Panc1 (cell line): Measurements from ENCODE around the gene PLAU.

Experiments used
- POLR2AphosphoS5 ChIP-seq: IDR thresholded peaks from 2 replicates; pipeline ENCODE4 v1.6.1; 2012; ENCODE audit warnings: mild to moderate bottlenecking, low read depth, low read length, moderate library complexity
- SIN3A ChIP-seq: IDR thresholded peaks from 2 replicates; pipeline ENCODE4 v1.6.1; 2012; ENCODE audit warnings: low read depth, mild to moderate bottlenecking, low read length, moderate library complexity, borderline replicate concordance; ENCODE audit not compliant: insufficient read depth
- TCF7L2 ChIP-seq: IDR thresholded peaks from 2 replicates; pipeline ENCODE4 v1.6.1; 2011; ENCODE audit warnings: mild to moderate bottlenecking, low read depth, low read length, inconsistent platforms
- TF ChIP-seq, protein P1 (sequence below): fragments of 450-650 bp; IDR thresholded peaks from 2 replicates; pipeline ENCODE4 v1.5.1; 2017; ENCODE audit warnings: mild to moderate bottlenecking
- TF ChIP-seq, protein P2 (sequence below), 2 experiments: IDR thresholded peaks; 2 replicates each; pipeline ENCODE4 v1.6.1; 2011 to 2012; ENCODE audit warnings: low read depth in 2 of 2, control low read depth in 1 of 2, low read length in 1 of 2, mild to moderate bottlenecking in 1 of 2, moderate library complexity in 1 of 2; ENCODE audit not compliant: insufficient read depth in 1 of 2

DNA sequence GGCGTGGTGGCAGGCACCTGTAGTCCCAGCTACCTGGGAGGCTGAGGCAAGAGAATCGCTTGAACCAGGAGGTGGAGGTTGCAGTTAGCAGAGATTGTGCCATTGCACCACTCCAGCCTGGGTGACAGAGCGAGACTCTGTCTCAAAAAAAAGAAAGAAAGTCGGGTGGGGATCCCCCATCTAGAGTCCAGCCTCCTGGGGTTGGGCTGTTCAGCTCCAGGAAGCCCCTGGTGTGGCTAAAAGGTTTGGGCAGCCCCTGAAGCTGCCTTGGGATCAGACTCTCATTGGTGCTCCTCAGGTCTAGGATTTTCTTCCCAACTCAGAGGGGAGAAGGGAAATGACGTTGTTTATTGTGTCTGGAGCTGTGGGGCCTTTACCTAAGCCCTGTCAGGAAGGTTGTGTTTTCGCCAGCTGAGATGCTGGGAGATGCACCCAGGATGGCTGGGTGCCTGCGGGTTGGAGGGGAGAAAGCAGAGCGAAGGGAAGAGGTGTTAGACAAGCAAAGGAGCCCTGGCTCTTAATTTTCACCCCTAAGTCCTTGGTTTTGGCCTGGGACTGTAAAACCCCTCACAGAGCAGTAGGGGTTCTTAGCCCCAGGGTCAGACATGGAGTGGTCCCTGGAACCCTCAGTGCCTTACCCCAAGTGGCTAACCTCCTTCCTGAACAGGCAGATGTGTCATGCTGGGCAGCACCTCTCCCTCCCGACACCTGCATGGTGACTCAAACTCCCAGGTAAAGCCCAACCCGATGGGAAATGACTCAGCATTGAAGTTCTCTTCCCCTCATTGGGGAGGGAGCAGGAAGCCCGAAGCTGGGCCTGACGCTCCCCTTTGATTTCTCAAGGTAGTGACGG lies 21.1 kb downstream of the PLAU start:
- TF ChIP-seq POLR2AphosphoS5 (no peak), TCF7L2 (no peak), SIN3A (no peak)
- TF ChIP-seq, protein P1, sequence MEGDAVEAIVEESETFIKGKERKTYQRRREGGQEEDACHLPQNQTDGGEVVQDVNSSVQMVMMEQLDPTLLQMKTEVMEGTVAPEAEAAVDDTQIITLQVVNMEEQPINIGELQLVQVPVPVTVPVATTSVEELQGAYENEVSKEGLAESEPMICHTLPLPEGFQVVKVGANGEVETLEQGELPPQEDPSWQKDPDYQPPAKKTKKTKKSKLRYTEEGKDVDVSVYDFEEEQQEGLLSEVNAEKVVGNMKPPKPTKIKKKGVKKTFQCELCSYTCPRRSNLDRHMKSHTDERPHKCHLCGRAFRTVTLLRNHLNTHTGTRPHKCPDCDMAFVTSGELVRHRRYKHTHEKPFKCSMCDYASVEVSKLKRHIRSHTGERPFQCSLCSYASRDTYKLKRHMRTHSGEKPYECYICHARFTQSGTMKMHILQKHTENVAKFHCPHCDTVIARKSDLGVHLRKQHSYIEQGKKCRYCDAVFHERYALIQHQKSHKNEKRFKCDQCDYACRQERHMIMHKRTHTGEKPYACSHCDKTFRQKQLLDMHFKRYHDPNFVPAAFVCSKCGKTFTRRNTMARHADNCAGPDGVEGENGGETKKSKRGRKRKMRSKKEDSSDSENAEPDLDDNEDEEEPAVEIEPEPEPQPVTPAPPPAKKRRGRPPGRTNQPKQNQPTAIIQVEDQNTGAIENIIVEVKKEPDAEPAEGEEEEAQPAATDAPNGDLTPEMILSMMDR = no peak
- TF ChIP-seq, protein P2, sequence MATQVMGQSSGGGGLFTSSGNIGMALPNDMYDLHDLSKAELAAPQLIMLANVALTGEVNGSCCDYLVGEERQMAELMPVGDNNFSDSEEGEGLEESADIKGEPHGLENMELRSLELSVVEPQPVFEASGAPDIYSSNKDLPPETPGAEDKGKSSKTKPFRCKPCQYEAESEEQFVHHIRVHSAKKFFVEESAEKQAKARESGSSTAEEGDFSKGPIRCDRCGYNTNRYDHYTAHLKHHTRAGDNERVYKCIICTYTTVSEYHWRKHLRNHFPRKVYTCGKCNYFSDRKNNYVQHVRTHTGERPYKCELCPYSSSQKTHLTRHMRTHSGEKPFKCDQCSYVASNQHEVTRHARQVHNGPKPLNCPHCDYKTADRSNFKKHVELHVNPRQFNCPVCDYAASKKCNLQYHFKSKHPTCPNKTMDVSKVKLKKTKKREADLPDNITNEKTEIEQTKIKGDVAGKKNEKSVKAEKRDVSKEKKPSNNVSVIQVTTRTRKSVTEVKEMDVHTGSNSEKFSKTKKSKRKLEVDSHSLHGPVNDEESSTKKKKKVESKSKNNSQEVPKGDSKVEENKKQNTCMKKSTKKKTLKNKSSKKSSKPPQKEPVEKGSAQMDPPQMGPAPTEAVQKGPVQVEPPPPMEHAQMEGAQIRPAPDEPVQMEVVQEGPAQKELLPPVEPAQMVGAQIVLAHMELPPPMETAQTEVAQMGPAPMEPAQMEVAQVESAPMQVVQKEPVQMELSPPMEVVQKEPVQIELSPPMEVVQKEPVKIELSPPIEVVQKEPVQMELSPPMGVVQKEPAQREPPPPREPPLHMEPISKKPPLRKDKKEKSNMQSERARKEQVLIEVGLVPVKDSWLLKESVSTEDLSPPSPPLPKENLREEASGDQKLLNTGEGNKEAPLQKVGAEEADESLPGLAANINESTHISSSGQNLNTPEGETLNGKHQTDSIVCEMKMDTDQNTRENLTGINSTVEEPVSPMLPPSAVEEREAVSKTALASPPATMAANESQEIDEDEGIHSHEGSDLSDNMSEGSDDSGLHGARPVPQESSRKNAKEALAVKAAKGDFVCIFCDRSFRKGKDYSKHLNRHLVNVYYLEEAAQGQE (IDR thresholded peaks at IDR 0.05; ENCODE audit: insufficient read depth in 1 of 2, low read depth in 2 of 2, low read length in 1 of 2) = no peak
